HCT116 (cell line): Measurements from ENCODE around the gene TTLL5. TPM values are rescaled to one million over a fixed set of nuclear protein-coding genes. Genes with fewer than 3 reads are reported as not detected.

Experiments used
- ATAC-seq: fragments of 200-7000 bp; cut with Tn5 transposase; 2 replicates; pipeline ENCODE4 v1.9.1; 2020; ENCODE audit warnings: mild to moderate bottlenecking, moderate library complexity
- BruUV-seq: library from RNA; stranded (reverse); fragments of 400-500 nt; replicated peaks from 2 replicates; lab custom pipeline; 2021; lab: Mats Ljungman, UMichigan
- CTCF ChIA-PET: fragments of 300-600 bp; sonication (Branson Sonifier 250); formaldehyde crosslinking; loops from one replicate; lab custom pipeline; 2021; ENCODE audit warnings: antibody characterized with exemption; lab: Charles Lee
- POLR2A ChIA-PET: fragments of 300-600, 350-600 bp; sonication (Branson Sonifier 250); formaldehyde crosslinking; loops from one replicate; lab custom pipeline; 2021; ENCODE audit warnings: antibody characterized with exemption; lab: Charles Lee
- RAD21 ChIA-PET, 2 experiments: fragments of 300-600 bp; sonication (Branson Sonifier 250); formaldehyde crosslinking; loops; one replicate each; lab custom pipeline; 2023; ENCODE audit warnings: low total read pairs in 2 of 2; ENCODE audit not compliant: uncharacterized antibody in 2 of 2, unreplicated experiment in 2 of 2, low non-redundant PET in 1 of 2; lab: Charles Lee
- DNase-seq: peaks from one replicate; pipeline ENCODE4 v3.0.0-alpha.2; 2010; ENCODE audit warnings: low read depth, low spot score
- H2AFZ ChIP-seq: fragments of 200-600 bp; shearing (Covaris generic), sonication (generic); 2 replicates; pipeline ENCODE4 v1.6.1; 2017; ENCODE audit warnings: low read depth, mixed run types, mixed read lengths, antibody characterized with exemption, low read length; ENCODE audit not compliant: poor library complexity, severe bottlenecking
- H3K27ac ChIP-seq: 2 replicates; pipeline ENCODE4 v1.5.1; 2012; ENCODE audit warnings: low read depth, low read length
- H3K27me3 ChIP-seq: fragments of 200-600 bp; sonication (generic); 2 replicates; pipeline ENCODE4 v1.6.1; 2016; ENCODE audit warnings: mixed run types, low read length, mixed read lengths; ENCODE audit not compliant: insufficient read depth
- H3K36me3 ChIP-seq, 2 experiments: fragments of 200-500 bp in 1 of 2; fragments of 200-600 bp in 1 of 2; sonication (Bioruptor generic) in 1 of 2; sonication (generic) in 1 of 2; 2 replicates each; pipeline versions ENCODE4 v1.5.1 to v1.6.1; 2014 to 2016; ENCODE audit warnings: low read length in 2 of 2, inconsistent platforms in 1 of 2, mixed read lengths in 1 of 2, mixed run types in 1 of 2; ENCODE audit not compliant: insufficient read depth in 2 of 2, control insufficient read depth in 1 of 2
- H3K4me1 ChIP-seq, 2 experiments: fragments of 200-600 bp in 1 of 2; sonication (generic) in 1 of 2; 2 replicates each; pipeline versions ENCODE4 v1.5.1 to v1.6.1; 2012 to 2017; ENCODE audit warnings: low read length in 2 of 2, inconsistent platforms in 1 of 2, mild to moderate bottlenecking in 1 of 2, mixed read lengths in 1 of 2, mixed run types in 1 of 2, moderate library complexity in 1 of 2; ENCODE audit not compliant: insufficient read depth in 2 of 2, control insufficient read depth in 1 of 2
- H3K4me2 ChIP-seq: fragments of 200-600 bp; sonication (generic); 2 replicates; pipeline ENCODE4 v1.6.1; 2017; ENCODE audit warnings: mixed run types, low read length, mixed read lengths
- H3K4me3 ChIP-seq, 2 experiments: fragments of 200-600 bp in 1 of 2; sonication (generic) in 1 of 2; replicated peaks in 1 of 2; 2 replicates each; pipeline ENCODE4 v1.5.1; 2011 to 2016; ENCODE audit warnings: low read length in 2 of 2, control low read depth in 1 of 2, low read depth in 1 of 2, mild to moderate bottlenecking in 1 of 2, mixed read lengths in 1 of 2, mixed run types in 1 of 2
- H3K79me2 ChIP-seq: fragments of 200-600 bp; sonication (generic); 2 replicates; pipeline ENCODE4 v1.6.1; 2017; ENCODE audit warnings: mild to moderate bottlenecking, mixed run types, low read length, moderate library complexity, mixed read lengths; ENCODE audit not compliant: insufficient read depth
- H3K9ac ChIP-seq: fragments of 200-600 bp; sonication (generic); 2 replicates; pipeline ENCODE4 v1.6.1; 2016; ENCODE audit warnings: low read length, mixed read lengths
- H3K9me2 ChIP-seq: fragments of 200-600 bp; sonication (generic), shearing (Covaris generic); 2 replicates; pipeline ENCODE4 v1.6.1; 2017; ENCODE audit warnings: mixed run types, mild to moderate bottlenecking, moderate library complexity; ENCODE audit not compliant: insufficient read depth
- H3K9me3 ChIP-seq, 2 experiments: fragments of 200-500 bp in 1 of 2; fragments of 200-600 bp in 1 of 2; sonication (Bioruptor generic) in 1 of 2; sonication (generic) in 1 of 2; 2 replicates each; pipeline ENCODE4 v1.6.1; 2014 to 2017; ENCODE audit warnings: low read length in 2 of 2, mixed read lengths in 2 of 2, inconsistent platforms in 1 of 2, low read depth in 1 of 2, mild to moderate bottlenecking in 1 of 2, mixed run types in 1 of 2, moderate library complexity in 1 of 2; ENCODE audit not compliant: control insufficient read depth in 1 of 2, insufficient read depth in 1 of 2
- H4K20me1 ChIP-seq: fragments of 200-600 bp; sonication (generic), shearing (Covaris generic); 2 replicates; pipeline ENCODE4 v1.6.1; 2017; ENCODE audit warnings: mixed run types, mild to moderate bottlenecking, moderate library complexity; ENCODE audit not compliant: insufficient read depth
- CBX3 ChIP-seq: IDR thresholded peaks from 2 replicates; pipeline ENCODE4 v1.6.1; 2012; ENCODE audit warnings: low read depth
- CEBPB ChIP-seq: IDR thresholded peaks from 2 replicates; pipeline ENCODE4 v1.6.1; 2012; ENCODE audit warnings: low read depth
- CTCF ChIP-seq, 3 experiments: fragments of 200-600 bp in 1 of 3; sonication (generic) in 1 of 3; IDR thresholded peaks in 2 of 3; conservative IDR thresholded peaks in 1 of 3; 2 replicates each; pipeline ENCODE4 v1.5.1; 2012 to 2017; ENCODE audit warnings: low read depth in 2 of 3, low read length in 2 of 3, antibody characterized with exemption in 1 of 3, borderline replicate concordance in 1 of 3, control low read depth in 1 of 3, mild to moderate bottlenecking in 1 of 3, mixed read lengths in 1 of 3, mixed run types in 1 of 3, moderate library complexity in 1 of 3; ENCODE audit not compliant: insufficient read depth in 1 of 3
- EGR1 ChIP-seq: IDR thresholded peaks from 2 replicates; pipeline ENCODE4 v1.6.1; 2012; ENCODE audit warnings: low read depth
- ELF1 ChIP-seq: IDR thresholded peaks from 2 replicates; pipeline ENCODE4 v1.6.1; 2012; ENCODE audit warnings: low read depth, borderline replicate concordance
- FOSL1 ChIP-seq: IDR thresholded peaks from 2 replicates; pipeline ENCODE4 v1.6.1; 2012; ENCODE audit warnings: low read depth
- JUND ChIP-seq: IDR thresholded peaks from 2 replicates; pipeline ENCODE4 v1.6.1; 2012
- POLR2A ChIP-seq: IDR thresholded peaks from 2 replicates; pipeline ENCODE4 v1.7.0; 2011; ENCODE audit warnings: borderline replicate concordance; ENCODE audit not compliant: insufficient read depth, insufficient read length; ENCODE audit errors: extremely low read depth
- POLR2AphosphoS5 ChIP-seq: IDR thresholded peaks from 2 replicates; pipeline ENCODE4 v1.6.1; 2011; ENCODE audit warnings: mild to moderate bottlenecking, low read depth, low read length, moderate library complexity
- RAD21 ChIP-seq: IDR thresholded peaks from 2 replicates; pipeline ENCODE4 v1.6.1; 2012; ENCODE audit warnings: low read depth, mild to moderate bottlenecking
- SIN3A ChIP-seq: IDR thresholded peaks from 2 replicates; pipeline ENCODE4 v1.6.1; 2012; ENCODE audit warnings: low read depth
- SRF ChIP-seq: IDR thresholded peaks from 2 replicates; pipeline ENCODE4 v1.6.1; 2012; ENCODE audit warnings: low read depth
- TCF7L2 ChIP-seq: IDR thresholded peaks from 2 replicates; pipeline ENCODE4 v1.7.0; 2011; ENCODE audit warnings: borderline replicate concordance, inconsistent platforms; ENCODE audit not compliant: insufficient read depth, insufficient read length; ENCODE audit errors: extremely low read depth
- YY1 ChIP-seq: IDR thresholded peaks from 2 replicates; pipeline ENCODE4 v1.6.1; 2011; ENCODE audit warnings: low read length, low read depth, moderate library complexity, mild to moderate bottlenecking; ENCODE audit not compliant: insufficient replicate concordance; ENCODE audit errors: extremely low read depth
- ZFX ChIP-seq: fragments of 450-650 bp; IDR thresholded peaks from 2 replicates; pipeline ENCODE4 v1.6.1; 2017
- ZNF274 ChIP-seq: fragments of 200-500 bp; sonication (Bioruptor generic); IDR thresholded peaks from 2 replicates; pipeline ENCODE4 v1.6.1; 2014; ENCODE audit warnings: mild to moderate bottlenecking, low read depth, low read length, inconsistent platforms
- intact Hi-C: fragments of 100-400 bp; cut with micrococcal nuclease; formaldehyde crosslinking; loops from 2 replicates; pipeline ENCODE4 v1.10.0; 2022
- total RNA-seq: library from RNA; stranded (reverse); gene quantifications from one replicate; pipeline ENCODE4 v1.2.1, GENCODE V29; 2021; ENCODE audit not compliant: unreplicated experiment
- TF ChIP-seq, protein P1 (sequence below): IDR thresholded peaks from 2 replicates; pipeline ENCODE4 v1.6.1; 2011; ENCODE audit warnings: mild to moderate bottlenecking, low read length, moderate library complexity; ENCODE audit not compliant: insufficient replicate concordance; ENCODE audit errors: extremely low read depth
- TF ChIP-seq, protein P2 (sequence below): IDR thresholded peaks from 2 replicates; pipeline ENCODE4 v1.6.1; 2012; ENCODE audit warnings: low read depth
- TF ChIP-seq, protein P3 (sequence below): IDR thresholded peaks from 2 replicates; pipeline ENCODE4 v1.6.1; 2012

The TTLL5 gene
- total RNA-seq, 1 experiment from 2014 or later, result 26.2 TPM

GRCh38 chr14:75879031-75879430 lies 218.0 kb downstream of the TTLL5 start:
- no peak overlapping the region for H3K27ac ChIP-seq
- CTCF ChIA-PET, result no interaction called here

More at GRCh38 chr14:75879031-75879430, 218.0 kb downstream of the TTLL5 start:
- RAD21 ChIA-PET, result no interaction called here
- Histone ChIP-seq H3K4me2 (no peak overlapping the region), H3K4me3 (no peak overlapping the region), H3K4me1 (peaks cover 0 to 4% of the 10 kb centered on the region in 2 experiments; a peak in 1 of 4 replicates), H3K9me2 (no peaks in the 10 kb centered on the region), H3K79me2 (no peaks in the 10 kb centered on the region), H3K27me3 (no peaks in the 10 kb centered on the region), H4K20me1 (no peaks in the 10 kb centered on the region), H2AFZ (no peak overlapping the region), H3K36me3 (no peaks in the 10 kb centered on the region), H3K9ac (no peak overlapping the region), H3K9me3 (no peaks in the 10 kb centered on the region)
- intact Hi-C loops, result no loop called here
- POLR2A ChIA-PET, result no interaction called here
- no TSS peak for BruUV-seq
- DNase-seq, result no peak
- TF ChIP-seq, protein P1, sequence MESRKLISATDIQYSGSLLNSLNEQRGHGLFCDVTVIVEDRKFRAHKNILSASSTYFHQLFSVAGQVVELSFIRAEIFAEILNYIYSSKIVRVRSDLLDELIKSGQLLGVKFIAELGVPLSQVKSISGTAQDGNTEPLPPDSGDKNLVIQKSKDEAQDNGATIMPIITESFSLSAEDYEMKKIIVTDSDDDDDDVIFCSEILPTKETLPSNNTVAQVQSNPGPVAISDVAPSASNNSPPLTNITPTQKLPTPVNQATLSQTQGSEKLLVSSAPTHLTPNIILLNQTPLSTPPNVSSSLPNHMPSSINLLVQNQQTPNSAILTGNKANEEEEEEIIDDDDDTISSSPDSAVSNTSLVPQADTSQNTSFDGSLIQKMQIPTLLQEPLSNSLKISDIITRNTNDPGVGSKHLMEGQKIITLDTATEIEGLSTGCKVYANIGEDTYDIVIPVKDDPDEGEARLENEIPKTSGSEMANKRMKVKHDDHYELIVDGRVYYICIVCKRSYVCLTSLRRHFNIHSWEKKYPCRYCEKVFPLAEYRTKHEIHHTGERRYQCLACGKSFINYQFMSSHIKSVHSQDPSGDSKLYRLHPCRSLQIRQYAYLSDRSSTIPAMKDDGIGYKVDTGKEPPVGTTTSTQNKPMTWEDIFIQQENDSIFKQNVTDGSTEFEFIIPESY, result no peak
- no peak for TF ChIP-seq CBX3
- no peak for TF ChIP-seq SRF
- no peak for TF ChIP-seq SIN3A
- TF ChIP-seq ZNF274, result no peak
- no peak for TF ChIP-seq CEBPB
- TF ChIP-seq, protein P2, sequence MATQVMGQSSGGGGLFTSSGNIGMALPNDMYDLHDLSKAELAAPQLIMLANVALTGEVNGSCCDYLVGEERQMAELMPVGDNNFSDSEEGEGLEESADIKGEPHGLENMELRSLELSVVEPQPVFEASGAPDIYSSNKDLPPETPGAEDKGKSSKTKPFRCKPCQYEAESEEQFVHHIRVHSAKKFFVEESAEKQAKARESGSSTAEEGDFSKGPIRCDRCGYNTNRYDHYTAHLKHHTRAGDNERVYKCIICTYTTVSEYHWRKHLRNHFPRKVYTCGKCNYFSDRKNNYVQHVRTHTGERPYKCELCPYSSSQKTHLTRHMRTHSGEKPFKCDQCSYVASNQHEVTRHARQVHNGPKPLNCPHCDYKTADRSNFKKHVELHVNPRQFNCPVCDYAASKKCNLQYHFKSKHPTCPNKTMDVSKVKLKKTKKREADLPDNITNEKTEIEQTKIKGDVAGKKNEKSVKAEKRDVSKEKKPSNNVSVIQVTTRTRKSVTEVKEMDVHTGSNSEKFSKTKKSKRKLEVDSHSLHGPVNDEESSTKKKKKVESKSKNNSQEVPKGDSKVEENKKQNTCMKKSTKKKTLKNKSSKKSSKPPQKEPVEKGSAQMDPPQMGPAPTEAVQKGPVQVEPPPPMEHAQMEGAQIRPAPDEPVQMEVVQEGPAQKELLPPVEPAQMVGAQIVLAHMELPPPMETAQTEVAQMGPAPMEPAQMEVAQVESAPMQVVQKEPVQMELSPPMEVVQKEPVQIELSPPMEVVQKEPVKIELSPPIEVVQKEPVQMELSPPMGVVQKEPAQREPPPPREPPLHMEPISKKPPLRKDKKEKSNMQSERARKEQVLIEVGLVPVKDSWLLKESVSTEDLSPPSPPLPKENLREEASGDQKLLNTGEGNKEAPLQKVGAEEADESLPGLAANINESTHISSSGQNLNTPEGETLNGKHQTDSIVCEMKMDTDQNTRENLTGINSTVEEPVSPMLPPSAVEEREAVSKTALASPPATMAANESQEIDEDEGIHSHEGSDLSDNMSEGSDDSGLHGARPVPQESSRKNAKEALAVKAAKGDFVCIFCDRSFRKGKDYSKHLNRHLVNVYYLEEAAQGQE, result no peak
- TF ChIP-seq ZFX, result no peak
- TF ChIP-seq, protein P3, sequence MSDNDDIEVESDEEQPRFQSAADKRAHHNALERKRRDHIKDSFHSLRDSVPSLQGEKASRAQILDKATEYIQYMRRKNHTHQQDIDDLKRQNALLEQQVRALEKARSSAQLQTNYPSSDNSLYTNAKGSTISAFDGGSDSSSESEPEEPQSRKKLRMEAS, result no peak
- no peak for TF ChIP-seq POLR2A
- no peak for TF ChIP-seq JUND
- TF ChIP-seq EGR1, result no peak
- no peak for TF ChIP-seq YY1
- no peak for TF ChIP-seq CTCF (IDR thresholded peaks at IDR 0.05 in 2 of 3, conservative IDR thresholded peaks at IDR 0.05 in 1 of 3; ENCODE audit: borderline replicate concordance in 1 of 3, insufficient read depth in 1 of 3, low read depth in 2 of 3, low read length in 2 of 3)
- TF ChIP-seq RAD21, result no peak
- no peak for TF ChIP-seq FOSL1
- TF ChIP-seq TCF7L2, result no peak
- no peak for TF ChIP-seq ELF1
- TF ChIP-seq POLR2AphosphoS5, result no peak
- no peak for ATAC-seq
